ENCODE measurements around the gene BMPR1A.

The BMPR1A gene

GRCh38 chr10:86753638-86754434 lies 2.6 kb upstream of the BMPR1A start:
- TF ChIP-seq CTCF (IDR thresholded peaks at IDR 0.05; ENCODE audit: poor library complexity, severe bottlenecking), result no peak
- Histone ChIP-seq H3K27ac (ENCODE audit: poor library complexity, severe bottlenecking) (no peak overlapping the region), H3K4me1 (ENCODE audit: insufficient read depth, poor library complexity, severe bottlenecking) (peaks cover 7% of the 10 kb centered on the region), H3K27me3 (ENCODE audit: insufficient read depth, poor library complexity, severe bottlenecking) (no peaks in the 10 kb centered on the region), H3K4me3 (ENCODE audit: severe bottlenecking) (no peak overlapping the region), H3K9me3 (ENCODE audit: severe bottlenecking) (no peaks in the 10 kb centered on the region), H3K36me3 (ENCODE audit: low read depth) (no peaks in the 10 kb centered on the region)
- no peak for ATAC-seq (ENCODE audit: low read depth)
- no peak for DNase-seq (ENCODE audit: low spot score)

DNA sequence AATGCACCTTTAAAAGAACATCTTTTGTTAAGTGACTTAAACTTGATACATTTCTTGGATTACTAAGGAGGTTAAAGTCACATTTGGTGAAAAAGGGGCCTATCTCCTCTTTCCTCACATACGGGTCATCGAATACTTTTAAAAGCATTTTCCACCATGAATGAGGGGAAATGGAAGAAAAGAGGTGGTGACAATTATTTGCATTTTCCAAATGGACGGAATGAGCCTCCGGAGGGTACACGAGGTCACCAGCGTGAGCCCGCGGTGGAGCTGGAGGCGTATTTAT lies 1.0 kb upstream of the BMPR1A start:
- peak overlapping the region; percentile 72 for H3K4me3 ChIP-seq (ENCODE audit: severe bottlenecking)
- no peaks in the 10 kb centered on the region for H3K36me3 ChIP-seq (ENCODE audit: low read depth)
- peaks cover 12% of the 10 kb centered on the region for H3K4me1 ChIP-seq (ENCODE audit: insufficient read depth, poor library complexity, severe bottlenecking)
- no peaks in the 10 kb centered on the region for H3K27me3 ChIP-seq (ENCODE audit: insufficient read depth, poor library complexity, severe bottlenecking)
- no peak for TF ChIP-seq CTCF (IDR thresholded peaks at IDR 0.05; ENCODE audit: poor library complexity, severe bottlenecking)
- DNase-seq (ENCODE audit: low spot score) (no peak), ATAC-seq (ENCODE audit: low read depth) (no peak)
- H3K9me3 ChIP-seq (ENCODE audit: severe bottlenecking), result no peaks in the 10 kb centered on the region
- H3K27ac ChIP-seq (ENCODE audit: poor library complexity, severe bottlenecking), result peak overlapping the region; percentile 72

DNA sequence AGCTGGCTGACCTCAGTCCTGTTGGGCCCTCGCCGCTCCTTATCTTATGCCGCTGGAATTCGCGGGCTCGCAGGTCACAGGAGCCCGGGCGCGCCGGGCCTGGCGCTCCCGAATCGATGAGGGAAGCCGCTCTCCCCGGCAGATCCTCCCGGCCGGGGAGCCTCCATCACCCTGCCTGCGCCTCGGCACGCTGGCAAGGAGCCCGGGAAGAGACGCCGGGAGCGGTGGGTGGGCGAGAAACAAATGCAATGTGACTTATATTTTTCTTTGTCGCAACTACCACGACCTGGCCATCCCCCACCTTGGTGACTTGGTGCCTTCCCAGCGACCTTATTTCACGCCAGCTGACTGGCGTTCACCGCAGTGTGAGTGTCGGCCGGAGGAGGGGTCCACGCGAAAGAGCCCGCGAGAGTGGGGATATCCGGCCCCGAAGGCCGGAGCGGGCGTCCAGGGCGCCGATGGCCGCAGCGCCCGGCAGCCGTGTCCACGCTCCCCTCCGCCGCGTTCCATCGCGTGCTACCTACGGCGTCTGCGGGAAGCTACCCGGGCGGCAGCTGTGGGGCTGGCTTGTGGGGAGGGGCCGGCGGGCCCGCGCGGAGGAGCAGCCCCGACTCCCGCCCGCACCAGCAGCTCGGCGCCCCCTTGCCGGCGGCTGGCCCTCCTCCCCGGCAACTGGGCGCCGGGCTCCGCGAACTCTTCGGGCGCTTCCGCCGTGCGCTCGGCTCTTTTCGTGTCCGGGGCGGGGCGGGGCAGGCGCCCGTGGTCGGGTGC lies 494 bp upstream of the BMPR1A start:
- no peak for TF ChIP-seq CTCF (IDR thresholded peaks at IDR 0.05; ENCODE audit: poor library complexity, severe bottlenecking)
- Histone ChIP-seq H3K27me3 (ENCODE audit: insufficient read depth, poor library complexity, severe bottlenecking) (no peaks in the 10 kb centered on the region), H3K4me3 (ENCODE audit: severe bottlenecking) (peak overlapping the region; percentile 72), H3K36me3 (ENCODE audit: low read depth) (no peaks in the 10 kb centered on the region), H3K27ac (ENCODE audit: poor library complexity, severe bottlenecking) (peak overlapping the region; percentile 72), H3K9me3 (ENCODE audit: severe bottlenecking) (no peaks in the 10 kb centered on the region), H3K4me1 (ENCODE audit: insufficient read depth, poor library complexity, severe bottlenecking) (peaks cover 12% of the 10 kb centered on the region)
- ATAC-seq (ENCODE audit: low read depth) (peak; percentile 73), DNase-seq (ENCODE audit: low spot score) (peak; percentile 84)

- Histone ChIP-seq H3K27ac (ENCODE audit: poor library complexity, severe bottlenecking) (peak overlapping the region; percentile 72), H3K4me1 (ENCODE audit: insufficient read depth, poor library complexity, severe bottlenecking) (peaks cover 12% of the 10 kb centered on the region), H3K27me3 (ENCODE audit: insufficient read depth, poor library complexity, severe bottlenecking) (no peaks in the 10 kb centered on the region), H3K4me3 (ENCODE audit: severe bottlenecking) (peak overlapping the region; percentile 72), H3K9me3 (ENCODE audit: severe bottlenecking) (no peaks in the 10 kb centered on the region), H3K36me3 (ENCODE audit: low read depth) (no peaks in the 10 kb centered on the region)
- no peak for DNase-seq (ENCODE audit: low spot score)
- TF ChIP-seq CTCF (IDR thresholded peaks at IDR 0.05; ENCODE audit: poor library complexity, severe bottlenecking), result peak; percentile 19
- peak; percentile 3; the same call in 1 of the 3 replicates for ATAC-seq (ENCODE audit: low read depth)
Observed at GRCh38 chr10:86757113-86757972, 924 bp downstream of the BMPR1A start.

Measured in RWPE2 (cell line).